SJSA1 (cell line): Measurements from ENCODE around the gene DLG2. TPM values are rescaled to one million over a fixed set of nuclear protein-coding genes. Genes with fewer than 3 reads are reported as not detected.
"Not testable (repeated sequence)": the region's sequence is repeated elsewhere in the genome, so short reads cannot be mapped to it uniquely, and the experiment has no call there.

Experiments used
- DNase-seq, 2 experiments: peaks; one replicate each; pipeline ENCODE4 v3.0.0-alpha.2; 2015 to 2020; ENCODE audit warnings: low spot score in 2 of 2, low read depth in 1 of 2
- H3K27ac ChIP-seq: fragments of 250-450 bp; sonication (Bioruptor Pico); 2 replicates; pipeline ENCODE4 v1.5.1; 2020; ENCODE audit warnings: mild to moderate bottlenecking, moderate library complexity
- H3K27me3 ChIP-seq: fragments of 250-450 bp; sonication (Bioruptor Pico); replicated peaks from 2 replicates; pipeline ENCODE4 v1.5.1; 2020; ENCODE audit warnings: mild to moderate bottlenecking, moderate library complexity
- H3K36me3 ChIP-seq: fragments of 250-450 bp; sonication (Bioruptor Pico); 2 replicates; pipeline ENCODE4 v1.5.1; 2020; ENCODE audit warnings: mild to moderate bottlenecking
- H3K4me1 ChIP-seq: fragments of 250-450 bp; sonication (Bioruptor Pico); replicated peaks from 2 replicates; pipeline ENCODE4 v1.6.1; 2021; ENCODE audit warnings: mild to moderate bottlenecking
- H3K4me3 ChIP-seq: fragments of 250-450 bp; sonication (Bioruptor Pico); 2 replicates; pipeline ENCODE4 v1.5.1; 2020; ENCODE audit warnings: mild to moderate bottlenecking
- H3K9me3 ChIP-seq: fragments of 250-450 bp; sonication (Bioruptor Pico); replicated peaks from 2 replicates; pipeline ENCODE4 v1.5.1; 2020; ENCODE audit warnings: mild to moderate bottlenecking
- total RNA-seq: library from RNA; depleted of rRNA; stranded (reverse); fragments of >200 nt; shearing (Covaris generic); gene quantifications from 2 replicates; pipeline ENCODE4 v1.2.3, GENCODE V29; 2014

The DLG2 gene
- total RNA-seq, 1 experiment from 2014 or later = 0.13 TPM

- H3K27ac ChIP-seq = no peak overlapping the region
- DNase-seq = no peak
These were observed 1313.2 kb downstream of the DLG2 start for GRCh38 chr11:84313830-84314359.

GRCh38 chr11:84310268-84310667 lies 1316.9 kb downstream of the DLG2 start:
- Histone ChIP-seq H3K4me3 (no peak overlapping the region), H3K4me1 (no peaks in the 10 kb centered on the region), H3K27ac (no peak overlapping the region), H3K36me3 (no peaks in the 10 kb centered on the region), H3K9me3 (no peaks in the 10 kb centered on the region), H3K27me3 (no peaks in the 10 kb centered on the region)
- no peak for DNase-seq

More at GRCh38 chr11:84313830-84314359, 1313.2 kb downstream of the DLG2 start:
- no peaks in the 10 kb centered on the region for H3K36me3 ChIP-seq
- H3K4me3 ChIP-seq = no peak overlapping the region
- no peaks in the 10 kb centered on the region for H3K4me1 ChIP-seq
- H3K27me3 ChIP-seq = no peaks in the 10 kb centered on the region
- H3K9me3 ChIP-seq = no peaks in the 10 kb centered on the region

DNA sequence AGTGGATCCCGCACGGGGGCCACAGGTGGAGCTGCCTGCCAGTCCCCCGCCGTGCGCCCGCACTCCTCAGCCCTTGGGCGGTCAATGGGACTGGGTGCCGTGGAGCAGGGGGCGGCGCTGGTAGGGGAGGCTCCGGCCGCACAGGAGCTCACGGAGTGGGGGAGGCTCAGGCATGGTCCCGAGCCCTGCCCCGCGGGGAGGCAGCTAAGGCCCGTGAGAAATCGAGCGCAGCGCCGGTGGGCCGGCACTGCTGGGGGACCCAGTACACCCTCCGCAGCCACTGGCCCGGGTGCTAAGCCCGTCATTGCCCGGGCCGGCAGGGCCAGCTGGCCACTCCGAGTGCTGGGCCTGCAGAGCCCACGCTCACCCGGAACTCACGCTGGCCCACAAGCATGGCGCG lies 1318.7 kb downstream of the DLG2 start:
- not testable (repeated sequence) for H3K4me3 ChIP-seq, DNase-seq

DNA sequence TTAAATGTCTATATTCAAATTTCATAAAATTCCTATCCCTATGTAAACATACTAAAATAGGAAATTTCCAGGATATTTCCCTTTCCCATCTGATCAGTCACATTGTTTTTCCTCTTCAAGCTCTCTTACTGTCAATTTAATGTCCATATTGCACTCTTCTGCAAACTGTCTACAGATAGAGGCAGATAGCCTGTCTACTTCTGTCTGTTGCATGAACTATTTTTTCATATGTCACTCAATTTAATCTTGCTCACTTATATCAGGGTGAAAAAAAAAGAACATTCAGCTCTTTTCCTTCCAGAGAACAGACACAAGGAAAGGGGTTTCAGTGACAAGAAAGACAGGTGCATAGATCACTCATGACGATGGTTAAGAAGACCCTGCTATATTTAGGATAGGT lies 1327.1 kb downstream of the DLG2 start:
- H3K36me3 ChIP-seq = no peaks in the 10 kb centered on the region
- DNase-seq = no peak
- no peak overlapping the region for H3K27ac ChIP-seq
- no peak overlapping the region for H3K4me3 ChIP-seq
- no peaks in the 10 kb centered on the region for H3K9me3 ChIP-seq
- H3K4me1 ChIP-seq = no peaks in the 10 kb centered on the region
- no peaks in the 10 kb centered on the region for H3K27me3 ChIP-seq

More for the DNA sequence above, 1318.7 kb downstream of the DLG2 start:
- not testable (repeated sequence) for H3K27ac ChIP-seq, H3K9me3 ChIP-seq, H3K27me3 ChIP-seq, H3K4me1 ChIP-seq, H3K36me3 ChIP-seq

GRCh38 chr11:84297570-84297969 lies 1329.6 kb downstream of the DLG2 start:
- H3K36me3 ChIP-seq = no peaks in the 10 kb centered on the region
- no peaks in the 10 kb centered on the region for H3K9me3 ChIP-seq
- DNase-seq = no peak
- H3K27ac ChIP-seq = no peak overlapping the region
- H3K4me3 ChIP-seq = no peak overlapping the region
- H3K27me3 ChIP-seq = no peaks in the 10 kb centered on the region
- H3K4me1 ChIP-seq = no peaks in the 10 kb centered on the region

- no peak overlapping the region for H3K4me3 ChIP-seq
- H3K27me3 ChIP-seq = no peaks in the 10 kb centered on the region
- H3K9me3 ChIP-seq = no peaks in the 10 kb centered on the region
- no peaks in the 10 kb centered on the region for H3K36me3 ChIP-seq
- H3K27ac ChIP-seq = no peak overlapping the region
- no peaks in the 10 kb centered on the region for H3K4me1 ChIP-seq
- DNase-seq = no peak
These were observed 1331.3 kb downstream of the DLG2 start for GRCh38 chr11:84295815-84296214.

GRCh38 chr11:84292955-84293354 lies 1334.2 kb downstream of the DLG2 start:
- Histone ChIP-seq H3K27me3 (no peaks in the 10 kb centered on the region), H3K4me3 (no peak overlapping the region), H3K27ac (no peak overlapping the region), H3K36me3 (no peaks in the 10 kb centered on the region), H3K4me1 (peaks cover 10% of the 10 kb centered on the region), H3K9me3 (no peaks in the 10 kb centered on the region)
- DNase-seq = no peak

DNA sequence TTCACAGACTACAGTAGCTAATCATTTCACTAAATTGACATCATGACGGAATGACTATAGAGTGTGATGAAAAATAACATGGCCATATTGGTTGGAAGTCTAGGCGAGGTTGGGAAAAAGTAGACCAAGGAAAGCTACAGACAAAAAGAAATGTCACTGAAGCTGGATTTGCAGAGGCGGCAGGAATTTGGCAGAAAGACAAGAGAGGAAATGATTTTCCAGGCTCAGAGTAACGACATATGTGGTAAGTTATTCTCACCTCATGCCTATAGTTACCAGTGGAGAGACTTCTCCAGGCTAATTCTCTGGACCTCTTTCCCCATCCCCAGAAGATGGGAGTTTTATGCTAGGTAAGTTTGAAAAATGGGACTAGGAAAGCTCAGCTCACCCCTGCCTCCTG lies 1335.1 kb downstream of the DLG2 start:
- DNase-seq = no peak
- no peaks in the 10 kb centered on the region for H3K9me3 ChIP-seq
- H3K27me3 ChIP-seq = no peaks in the 10 kb centered on the region
- no peaks in the 10 kb centered on the region for H3K36me3 ChIP-seq
- H3K4me3 ChIP-seq = no peak overlapping the region
- H3K4me1 ChIP-seq = peaks cover 10% of the 10 kb centered on the region
- no peak overlapping the region for H3K27ac ChIP-seq

- no peaks in the 10 kb centered on the region for H3K9me3 ChIP-seq
- H3K27ac ChIP-seq = no peak overlapping the region; the same call in none of the 2 replicates
- no peaks in the 10 kb centered on the region for H3K36me3 ChIP-seq
- DNase-seq = peak in 1 of 2 experiments; percentile 3
- no peak overlapping the region for H3K4me3 ChIP-seq
- H3K27me3 ChIP-seq = no peaks in the 10 kb centered on the region
- peaks cover 10% of the 10 kb centered on the region for H3K4me1 ChIP-seq
These were observed 1336.5 kb downstream of the DLG2 start for GRCh38 chr11:84290647-84291046.

GRCh38 chr11:84289381-84289906 lies 1337.7 kb downstream of the DLG2 start:
- H3K27ac ChIP-seq = 0 out of 2 replicates have a peak overlapping the region, but pooled peaks have one; percentile 29
- H3K36me3 ChIP-seq = no peaks in the 10 kb centered on the region
- DNase-seq = peak in 1 of 2 experiments; percentile 31
- H3K4me3 ChIP-seq = no peak overlapping the region
- no peaks in the 10 kb centered on the region for H3K9me3 ChIP-seq
- no peaks in the 10 kb centered on the region for H3K27me3 ChIP-seq
- peaks cover 10% of the 10 kb centered on the region for H3K4me1 ChIP-seq

- H3K27ac ChIP-seq = no peak overlapping the region
- no peak for DNase-seq
- H3K9me3 ChIP-seq = no peaks in the 10 kb centered on the region
- no peaks in the 10 kb centered on the region for H3K27me3 ChIP-seq
- H3K36me3 ChIP-seq = no peaks in the 10 kb centered on the region
- H3K4me1 ChIP-seq = no peaks in the 10 kb centered on the region
- H3K4me3 ChIP-seq = no peak overlapping the region
These were observed 1353.6 kb downstream of the DLG2 start for GRCh38 chr11:84273541-84273940.

DNA sequence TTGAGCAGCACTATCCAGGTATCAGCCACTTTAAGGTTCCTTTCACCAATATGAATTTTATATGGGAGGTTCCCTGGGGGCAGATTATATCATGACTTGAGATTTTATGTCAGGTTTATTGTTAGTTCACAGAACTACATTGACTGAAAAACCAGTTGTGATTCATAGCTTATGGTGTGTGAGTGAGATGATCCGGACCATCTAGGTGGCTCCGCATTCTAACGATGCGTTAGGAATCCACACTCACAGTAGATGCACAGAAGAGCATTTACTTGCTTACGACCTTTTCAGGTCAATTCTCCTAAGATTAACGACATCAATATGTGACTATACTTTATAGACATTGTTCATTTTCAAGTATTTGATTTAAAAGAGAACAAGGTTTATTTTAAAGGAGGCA lies 1356.7 kb downstream of the DLG2 start:
- no peaks in the 10 kb centered on the region for H3K4me1 ChIP-seq
- DNase-seq = no peak
- no peak overlapping the region for H3K27ac ChIP-seq
- H3K9me3 ChIP-seq = no peaks in the 10 kb centered on the region
- no peak overlapping the region for H3K4me3 ChIP-seq
- no peaks in the 10 kb centered on the region for H3K36me3 ChIP-seq
- no peaks in the 10 kb centered on the region for H3K27me3 ChIP-seq

DNA sequence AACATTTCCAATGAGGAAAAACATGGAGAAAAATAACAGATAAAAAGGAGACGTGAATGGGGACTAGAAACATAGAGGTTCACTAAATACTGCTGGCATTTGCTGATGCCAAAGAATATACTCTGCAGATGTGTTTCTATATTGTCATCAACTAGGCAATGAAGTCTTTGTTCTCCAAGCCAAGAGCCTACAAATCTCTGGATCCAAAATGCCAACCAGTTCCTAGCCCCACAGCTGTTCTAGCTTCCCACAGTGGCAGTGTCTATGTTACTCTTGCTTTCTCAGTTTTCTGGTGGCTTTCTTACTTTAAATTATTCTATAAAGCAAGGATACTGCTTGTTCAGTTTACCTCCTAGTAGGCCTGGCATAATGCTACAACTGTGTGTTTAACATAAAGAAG lies 1363.1 kb downstream of the DLG2 start:
- Histone ChIP-seq H3K36me3 (no peaks in the 10 kb centered on the region), H3K27ac (no peak overlapping the region)
- DNase-seq = no peak

GRCh38 chr11:84261707-84262106 lies 1365.4 kb downstream of the DLG2 start:
- no peak for DNase-seq
- Histone ChIP-seq H3K27ac (no peak overlapping the region), H3K9me3 (no peaks in the 10 kb centered on the region), H3K4me1 (no peaks in the 10 kb centered on the region), H3K36me3 (no peaks in the 10 kb centered on the region), H3K4me3 (no peak overlapping the region), H3K27me3 (no peaks in the 10 kb centered on the region)

More for the DNA sequence above, 1363.1 kb downstream of the DLG2 start:
- H3K4me1 ChIP-seq = no peaks in the 10 kb centered on the region
- no peak overlapping the region for H3K4me3 ChIP-seq
- no peaks in the 10 kb centered on the region for H3K27me3 ChIP-seq
- H3K9me3 ChIP-seq = no peaks in the 10 kb centered on the region

DNA sequence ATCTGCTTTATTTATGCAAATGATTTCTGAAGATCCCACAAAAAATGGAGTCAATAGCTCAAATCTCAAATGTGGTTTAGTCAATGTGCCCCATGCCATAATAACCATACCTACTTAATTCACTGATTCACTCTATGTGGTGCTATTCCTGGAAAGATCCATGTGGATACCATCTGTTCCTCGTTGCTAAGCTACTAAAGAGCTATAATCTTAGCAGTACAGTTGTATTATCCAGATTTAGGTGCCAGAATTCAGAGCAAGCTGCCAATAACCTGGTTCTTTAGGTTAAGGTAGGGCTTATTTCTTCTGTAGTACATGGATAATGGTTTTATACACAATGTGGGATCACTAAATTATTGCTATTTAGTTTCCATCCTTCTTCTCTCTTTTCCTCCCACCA lies 1366.3 kb downstream of the DLG2 start:
- Histone ChIP-seq H3K27ac (no peak overlapping the region), H3K36me3 (no peaks in the 10 kb centered on the region), H3K4me3 (no peak overlapping the region), H3K27me3 (no peaks in the 10 kb centered on the region), H3K9me3 (no peaks in the 10 kb centered on the region), H3K4me1 (no peaks in the 10 kb centered on the region)
- no peak for DNase-seq
